Heart left ventricle (tissue), 16 donors: Measurements from ENCODE around the gene ZWILCH. TPM values are rescaled to one million over a fixed set of nuclear protein-coding genes. Genes with fewer than 3 reads are reported as not detected.
A peak's percentile ranks its signal among the peaks of the same experiment; 100 is the strongest.

Experiments used
- ATAC-seq, 4 donors: fragments of 200-7000 bp; cut with Tn5 transposase; one replicate each; pipeline ENCODE4 v1.9.1; 2020 to 2022; ENCODE audit warnings: moderate library complexity in 4 of 4, mild to moderate bottlenecking in 3 of 4, moderate number of reproducible peaks in 1 of 4
- DNase-seq, 5 donors: peaks; one replicate each; pipeline ENCODE4 v3.0.0-alpha.2; 2020
- H3K27ac ChIP-seq, 12 donors: fragments of 200-600 bp; sonication (generic) in 4 of 12; one replicate each; pipeline versions ENCODE4 v1.5.0 to v1.8.0; 2016 to 2022; ENCODE audit warnings: mild to moderate bottlenecking in 2 of 12
- H3K27me3 ChIP-seq, 9 donors: fragments of 200-600 bp; sonication (generic) in 2 of 9; one replicate each; pipeline versions ENCODE4 v1.5.1 to v1.8.0; 2016 to 2022; ENCODE audit warnings: mild to moderate bottlenecking in 3 of 9
- H3K36me3 ChIP-seq, 9 donors: fragments of 200-600 bp; sonication (generic) in 2 of 9; one replicate each; pipeline versions ENCODE4 v1.5.0 to v1.8.0; 2018 to 2022; ENCODE audit warnings: mild to moderate bottlenecking in 2 of 9
- H3K4me1 ChIP-seq, 12 donors: fragments of 200-600 bp; sonication (generic) in 4 of 12; one replicate each; pipeline versions ENCODE4 v1.5.0 to v1.8.0; 2016 to 2022; ENCODE audit warnings: mild to moderate bottlenecking in 3 of 12
- H3K4me3 ChIP-seq, 12 donors: fragments of 200-600 bp; sonication (generic) in 4 of 12; one replicate each; pipeline versions ENCODE4 v1.5.0 to v1.8.0; 2017 to 2022; ENCODE audit warnings: mild to moderate bottlenecking in 9 of 12, moderate library complexity in 4 of 12
- H3K9me3 ChIP-seq, 12 donors: fragments of 200-600 bp; sonication (generic) in 4 of 12; one replicate each; pipeline versions ENCODE4 v1.5.0 to v1.8.0; 2016 to 2022; ENCODE audit warnings: mild to moderate bottlenecking in 1 of 12
- POLR2A ChIP-seq, 2 donors: fragments of 450-650 bp; IDR thresholded peaks; one replicate each; pipeline ENCODE4 v1.6.1; 2017; ENCODE audit warnings: antibody characterized with exemption in 2 of 2, mild to moderate bottlenecking in 2 of 2, moderate library complexity in 2 of 2
- WGBS, 4 donors: extraction: QIAGEN DNeasy Blood & Tissue Kit in 2 of 4; methylation state at CpG; one replicate each; pipeline versions ENCODE4 v1.1.5 to v1.1.7; 2013 to 2018; 5-methylcytosine and 5-hydroxymethylcytosine counted together
- intact Hi-C, 10 donors: fragments of 100-400 bp; cut with DNase I; formaldehyde crosslinking; loops; one replicate each; pipeline versions ENCODE4 v1.11.1 to v1.14.2; 2022
- polyA plus RNA-seq, 2 donors: library from polyadenylated mRNA; stranded (reverse); fragments of 200-250 nt; gene quantifications; one replicate each; pipeline ENCODE4 v1.2.3, GENCODE V29; 2013
- total RNA-seq, 9 donors: library from RNA; depleted of rRNA in 2 of 9; stranded (reverse); fragments of >200 nt in 2 of 9; fragmentation: NEBNext Ultra II Directional in 3 of 9; extraction: Animal tissue kit (Norgen Biotek cat#: 25700) in 3 of 9; gene quantifications; one replicate each; pipeline versions ENCODE4 v1.1.0 to v1.2.4, GENCODE V29; 2016 to 2023
- TF ChIP-seq, protein P1 (sequence below), 12 donors: fragments of 200-600 bp; sonication (generic) in 4 of 12; IDR thresholded peaks; one replicate each; pipeline versions ENCODE4 v1.5.0 to v1.8.0; 2018 to 2022; ENCODE audit warnings: antibody characterized with exemption in 12 of 12, mild to moderate bottlenecking in 5 of 12
- donor health status: ischemic (EF 13 %, LVEDD 7.1; RV severe dilation, severe dysfunction).
- donor health status: healthy with polysubstance abuse.
- donor health status: DM: no; HTN: yes; CAD: no.
- donor health status: DM: no; HTN: no; CAD: no.
- donor health status: ischemic (EF 25% LVEDD 6.9; RV normal size, moderate dysfunction).
- donor health status: ischemic (EF 25% LVEDD 5.7; RV mildly dilated, moderate dysfunction).
- donor health status: healthy.
- donor health status: DM: yes; HTN: yes; CAD: no.
- donor health status: ischemic (EF 35%, LVEDD 5.7; RV mildly dilated, moderate dysfunction).
- donor health status: nonischemic (EF 11% LVEDD 7.7; RV severe dilation, severe dysfunction).
- donor health status: DM: yes; HTN: yes; CAD: no.
- donor health status: PGD.
- donor health status: ischemic (EF 29% LVEDD 5.4; RV normal size, mild dysfunction).
- donor health status: nonischemic (EF 23%, LVEDD 6.1; RV moderate dilation, normal function).

ZWILCH gene
- total and polyA plus RNA-seq, 11 donors, result 0.53 to 5.4 (median 2.6) TPM

- WGBS, 4 donors, result 83 to 92% (median 85%) methylated on average over 4 of the region's 4 CpGs
- intact Hi-C loops, result no loop called here
- Histone ChIP-seq H3K36me3 (no peaks in the 10 kb centered on the region), H3K4me1 (peaks cover 0 to 18% (median 1%) of the 10 kb centered on the region in 12 donors), H3K27me3 (no peaks in the 10 kb centered on the region), H3K27ac (no peak overlapping the region), H3K9me3 (no peaks in the 10 kb centered on the region), H3K4me3 (no peak overlapping the region)
- DNase-seq (no peak), ATAC-seq (peak in 2 of 4 donors; percentile 19 to 47)
- TF ChIP-seq, protein P1, sequence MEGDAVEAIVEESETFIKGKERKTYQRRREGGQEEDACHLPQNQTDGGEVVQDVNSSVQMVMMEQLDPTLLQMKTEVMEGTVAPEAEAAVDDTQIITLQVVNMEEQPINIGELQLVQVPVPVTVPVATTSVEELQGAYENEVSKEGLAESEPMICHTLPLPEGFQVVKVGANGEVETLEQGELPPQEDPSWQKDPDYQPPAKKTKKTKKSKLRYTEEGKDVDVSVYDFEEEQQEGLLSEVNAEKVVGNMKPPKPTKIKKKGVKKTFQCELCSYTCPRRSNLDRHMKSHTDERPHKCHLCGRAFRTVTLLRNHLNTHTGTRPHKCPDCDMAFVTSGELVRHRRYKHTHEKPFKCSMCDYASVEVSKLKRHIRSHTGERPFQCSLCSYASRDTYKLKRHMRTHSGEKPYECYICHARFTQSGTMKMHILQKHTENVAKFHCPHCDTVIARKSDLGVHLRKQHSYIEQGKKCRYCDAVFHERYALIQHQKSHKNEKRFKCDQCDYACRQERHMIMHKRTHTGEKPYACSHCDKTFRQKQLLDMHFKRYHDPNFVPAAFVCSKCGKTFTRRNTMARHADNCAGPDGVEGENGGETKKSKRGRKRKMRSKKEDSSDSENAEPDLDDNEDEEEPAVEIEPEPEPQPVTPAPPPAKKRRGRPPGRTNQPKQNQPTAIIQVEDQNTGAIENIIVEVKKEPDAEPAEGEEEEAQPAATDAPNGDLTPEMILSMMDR (IDR thresholded peaks at IDR 0.05), result no peak
- TF ChIP-seq POLR2A (IDR thresholded peaks at IDR 0.05), result no peak
Observed at GRCh38 chr15:66572146-66572545, 67.0 kb downstream of the ZWILCH start.

GRCh38 chr15:66573348-66573718, 68.2 kb downstream of the ZWILCH start:
- ATAC-seq (no peak), DNase-seq (no peak)
- no peak overlapping the region for H3K27ac ChIP-seq
- TF ChIP-seq POLR2A (IDR thresholded peaks at IDR 0.05), result no peak
- TF ChIP-seq, protein P1 (IDR thresholded peaks at IDR 0.05), result no peak
- H3K4me1 ChIP-seq, result peaks cover 0 to 17% (median 0%) of the 10 kb centered on the region in 12 donors
- no peaks in the 10 kb centered on the region for H3K27me3 ChIP-seq
- H3K4me3 ChIP-seq, result no peak overlapping the region
- intact Hi-C loops, result no loop called here
- H3K36me3 ChIP-seq, result no peaks in the 10 kb centered on the region
- 92 to 94% (median 93%) methylated on average over 7 of the region's 7 CpGs for WGBS, 4 donors
- H3K9me3 ChIP-seq, result no peaks in the 10 kb centered on the region

GRCh38 chr15:66573719-66574595, 68.8 kb downstream of the ZWILCH start:
- H3K27me3 ChIP-seq, result no peaks in the 10 kb centered on the region
- WGBS, 4 donors, result 59 to 78% (median 64%) methylated on average over 10 of the region's 10 CpGs
- H3K4me3 ChIP-seq, result no peak overlapping the region
- H3K9me3 ChIP-seq, result no peaks in the 10 kb centered on the region
- no peaks in the 10 kb centered on the region for H3K36me3 ChIP-seq
- ATAC-seq (peak in 2 of 4 donors; percentile 57 to 60), DNase-seq (peak in 1 of 5 donors; percentile 33)
- H3K27ac ChIP-seq, result peak overlapping the region in 1 of 12 donors; percentile 2
- intact Hi-C loops, result no loop called here
- TF ChIP-seq, protein P1 (IDR thresholded peaks at IDR 0.05), result no peak
- TF ChIP-seq POLR2A (IDR thresholded peaks at IDR 0.05), result no peak
- peaks cover 0 to 17% (median 0%) of the 10 kb centered on the region in 12 donors for H3K4me1 ChIP-seq

GRCh38 chr15:66574596-66574950, 69.4 kb downstream of the ZWILCH start:
- 62 to 88% (median 73%) methylated on average over 2 of the region's 2 CpGs for WGBS, 4 donors
- ATAC-seq, result no peak
- TF ChIP-seq, protein P1 (IDR thresholded peaks at IDR 0.05), result no peak
- no peak for TF ChIP-seq POLR2A (IDR thresholded peaks at IDR 0.05)

More at GRCh38 chr15:66574596-66574950, 69.4 kb downstream of the ZWILCH start:
- Histone ChIP-seq H3K4me3 (no peak overlapping the region), H3K27ac (peak overlapping the region in 2 of 12 donors; percentile 2 to 52), H3K9me3 (no peaks in the 10 kb centered on the region), H3K4me1 (peaks cover 0 to 17% (median 0%) of the 10 kb centered on the region in 12 donors), H3K27me3 (no peaks in the 10 kb centered on the region), H3K36me3 (no peaks in the 10 kb centered on the region)
- intact Hi-C loops, result no loop called here
- no peak for DNase-seq
